MG63 (cell line): ENCODE data around the gene PLCH2. TPM values are rescaled to one million over a fixed set of nuclear protein-coding genes. Genes with fewer than 3 reads are reported as not detected.
"Not testable (repeated sequence)": the region's sequence is repeated elsewhere in the genome, so short reads cannot be mapped to it uniquely, and the experiment has no call there.

Experiments
- DNase-seq: peaks from one replicate; pipeline ENCODE4 v3.0.0-alpha.2; 2020
- H3K27me3 ChIP-seq: fragments of 250-450 bp; sonication (Bioruptor Pico); 2 replicates; pipeline ENCODE4 v1.5.1; 2020; ENCODE audit warnings: mild to moderate bottlenecking, moderate library complexity
- H3K36me3 ChIP-seq: fragments of 250-450 bp; sonication (Bioruptor Pico); 2 replicates; pipeline ENCODE4 v1.5.1; 2020; ENCODE audit warnings: mild to moderate bottlenecking, moderate library complexity
- H3K4me3 ChIP-seq: fragments of 250-450 bp; sonication (Bioruptor Pico); 2 replicates; pipeline ENCODE4 v1.5.1; 2020; ENCODE audit warnings: mild to moderate bottlenecking, moderate library complexity
- H3K9me3 ChIP-seq: fragments of 250-450 bp; sonication (Bioruptor Pico); 2 replicates; pipeline ENCODE4 v1.5.1; 2020; ENCODE audit warnings: mild to moderate bottlenecking, moderate library complexity
- total RNA-seq: library from RNA; depleted of rRNA; stranded (reverse); fragments of >200 nt; shearing (Covaris generic); gene quantifications from 2 replicates; pipeline ENCODE4 v1.2.3, GENCODE V29; 2014; ENCODE audit warnings: low replicate concordance

PLCH2 gene
- total RNA-seq, 1 experiment from 2014 or later: not detected

- H3K27me3 ChIP-seq: peaks cover 25% of the 10 kb centered on the region
- DNase-seq: no peak
These were observed 39.2 kb upstream of the PLCH2 start for GRCh38 chr1:2436876-2437275.

GRCh38 chr1:2437617-2438016 lies 38.5 kb upstream of the PLCH2 start:
- no peak for DNase-seq
- no peak overlapping the region for H3K4me3 ChIP-seq
- no peaks in the 10 kb centered on the region for H3K36me3 ChIP-seq
- H3K27me3 ChIP-seq: peaks cover 25% of the 10 kb centered on the region
- no peaks in the 10 kb centered on the region for H3K9me3 ChIP-seq

More at GRCh38 chr1:2436876-2437275, 39.2 kb upstream of the PLCH2 start:
- Histone ChIP-seq H3K9me3 (no peaks in the 10 kb centered on the region), H3K36me3 (no peaks in the 10 kb centered on the region), H3K4me3 (no peak overlapping the region)

- DNase-seq: peak; percentile 36
- H3K4me3 ChIP-seq: no peak overlapping the region
- H3K27me3 ChIP-seq: peaks cover 21% of the 10 kb centered on the region
- no peaks in the 10 kb centered on the region for H3K36me3 ChIP-seq
- no peaks in the 10 kb centered on the region for H3K9me3 ChIP-seq
These were observed 38.1 kb upstream of the PLCH2 start for GRCh38 chr1:2438038-2438437.

GRCh38 chr1:2438641-2439040 lies 37.4 kb upstream of the PLCH2 start:
- Histone ChIP-seq H3K4me3 (no peak overlapping the region), H3K36me3 (no peaks in the 10 kb centered on the region), H3K27me3 (peaks cover 18% of the 10 kb centered on the region), H3K9me3 (no peaks in the 10 kb centered on the region)
- no peak for DNase-seq

- Histone ChIP-seq H3K9me3 (no peaks in the 10 kb centered on the region), H3K27me3 (peaks cover 16% of the 10 kb centered on the region), H3K36me3 (no peaks in the 10 kb centered on the region), H3K4me3 (no peak overlapping the region)
- DNase-seq: no peak
These were observed 36.7 kb upstream of the PLCH2 start for GRCh38 chr1:2439369-2439768.

- not testable (repeated sequence) for H3K36me3 ChIP-seq, H3K4me3 ChIP-seq, DNase-seq, H3K9me3 ChIP-seq
- peaks cover 13% of the 10 kb centered on the region for H3K27me3 ChIP-seq
These were observed 35.7 kb upstream of the PLCH2 start for GRCh38 chr1:2440346-2440745.

GRCh38 chr1:2441746-2442145 lies 34.3 kb upstream of the PLCH2 start:
- no peak overlapping the region for H3K4me3 ChIP-seq
- peaks cover 10% of the 10 kb centered on the region; the same call in 1 of the 2 replicates for H3K27me3 ChIP-seq
- DNase-seq: peak; percentile 18
- no peaks in the 10 kb centered on the region for H3K36me3 ChIP-seq
- H3K9me3 ChIP-seq: no peaks in the 10 kb centered on the region

GRCh38 chr1:2442661-2443060 lies 33.4 kb upstream of the PLCH2 start:
- no peak for DNase-seq
- no peaks in the 10 kb centered on the region for H3K36me3 ChIP-seq
- peaks cover 10% of the 10 kb centered on the region; the same call in 1 of the 2 replicates for H3K27me3 ChIP-seq
- no peaks in the 10 kb centered on the region for H3K9me3 ChIP-seq
- no peak overlapping the region for H3K4me3 ChIP-seq

GRCh38 chr1:2443277-2444137 lies 32.6 kb upstream of the PLCH2 start:
- DNase-seq: peak; percentile 31
- Histone ChIP-seq H3K4me3 (no peak overlapping the region), H3K36me3 (no peaks in the 10 kb centered on the region), H3K27me3 (peaks cover 10% of the 10 kb centered on the region; the same call in 1 of the 2 replicates), H3K9me3 (no peaks in the 10 kb centered on the region)

GRCh38 chr1:2444138-2444591 lies 31.9 kb upstream of the PLCH2 start:
- Histone ChIP-seq H3K9me3 (no peaks in the 10 kb centered on the region), H3K36me3 (no peaks in the 10 kb centered on the region), H3K4me3 (no peak overlapping the region), H3K27me3 (peaks cover 10% of the 10 kb centered on the region; the same call in 1 of the 2 replicates)
- no peak for DNase-seq

GRCh38 chr1:2445162-2445822 lies 30.8 kb upstream of the PLCH2 start:
- no peak overlapping the region for H3K4me3 ChIP-seq
- H3K9me3 ChIP-seq: no peaks in the 10 kb centered on the region
- H3K36me3 ChIP-seq: no peaks in the 10 kb centered on the region
- DNase-seq: no peak
- peaks cover 10% of the 10 kb centered on the region; the same call in 1 of the 2 replicates for H3K27me3 ChIP-seq

GRCh38 chr1:2445823-2446215 lies 30.3 kb upstream of the PLCH2 start:
- no peaks in the 10 kb centered on the region for H3K9me3 ChIP-seq

GRCh38 chr1:2446394-2446793 lies 29.7 kb upstream of the PLCH2 start:
- Histone ChIP-seq H3K27me3 (peaks cover 10% of the 10 kb centered on the region; the same call in 1 of the 2 replicates), H3K36me3 (no peaks in the 10 kb centered on the region), H3K4me3 (no peak overlapping the region), H3K9me3 (no peaks in the 10 kb centered on the region)
- DNase-seq: no peak

More at GRCh38 chr1:2445823-2446215, 30.3 kb upstream of the PLCH2 start:
- Histone ChIP-seq H3K27me3 (peaks cover 10% of the 10 kb centered on the region; the same call in 1 of the 2 replicates), H3K4me3 (no peak overlapping the region), H3K36me3 (no peaks in the 10 kb centered on the region)
- DNase-seq: no peak

GRCh38 chr1:2446861-2447260 lies 29.2 kb upstream of the PLCH2 start:
- no peak for DNase-seq
- Histone ChIP-seq H3K9me3 (no peaks in the 10 kb centered on the region), H3K4me3 (no peak overlapping the region), H3K27me3 (peaks cover 10% of the 10 kb centered on the region; the same call in 1 of the 2 replicates), H3K36me3 (no peaks in the 10 kb centered on the region)

- Histone ChIP-seq H3K4me3 (no peak overlapping the region), H3K27me3 (peaks cover 10% of the 10 kb centered on the region; the same call in 1 of the 2 replicates), H3K9me3 (no peaks in the 10 kb centered on the region), H3K36me3 (no peaks in the 10 kb centered on the region)
- DNase-seq: no peak
These were observed 28.6 kb upstream of the PLCH2 start for GRCh38 chr1:2447276-2448097.

GRCh38 chr1:2448098-2448445 lies 28.0 kb upstream of the PLCH2 start:
- Histone ChIP-seq H3K27me3 (peaks cover 9% of the 10 kb centered on the region; the same call in 1 of the 2 replicates), H3K9me3 (no peaks in the 10 kb centered on the region), H3K36me3 (no peaks in the 10 kb centered on the region), H3K4me3 (no peak overlapping the region)
- no peak for DNase-seq
